ENCODE results near the gene CPVL. TPM values are rescaled to one million over a fixed set of nuclear protein-coding genes. Genes with fewer than 3 reads are reported as not detected.

The CPVL gene
- total RNA-seq, 4 donors from 2014 or later: 8.0 to 28.5 (median 11.3) TPM

- H3K27me3 ChIP-seq: no peaks in the 10 kb centered on the region
- H3K27ac ChIP-seq (replicated peaks in 1 of 4): no peak overlapping the region
- H3K4me3 ChIP-seq: no peak overlapping the region
- intact Hi-C loops (cut with DNase I): no loop called here
- peak; percentile 29 for DNase-seq (ENCODE audit: extremely low spot score)
- no peaks in the 10 kb centered on the region for H3K36me3 ChIP-seq
- no peak for TF ChIP-seq POLR2AphosphoS5 (IDR thresholded peaks at IDR 0.05)
- 95% methylated on average over 3 of the region's 3 CpGs for WGBS
- H3K9me3 ChIP-seq: peaks cover 0 to 35% (median 23%) of the 10 kb centered on the region in 4 donors
- no peaks in the 10 kb centered on the region for H3K4me1 ChIP-seq
Observed at GRCh38 chr7:28973591-28973990, 172.7 kb downstream of the CPVL start.

- no peak overlapping the region for H3K27ac ChIP-seq (replicated peaks in 1 of 4)
- TF ChIP-seq POLR2A (IDR thresholded peaks at IDR 0.05; ENCODE audit: low read depth) (no peak), POLR2AphosphoS5 (IDR thresholded peaks at IDR 0.05) (no peak), CTCF (IDR thresholded peaks at IDR 0.05) (no peak), EP300 (IDR thresholded peaks at IDR 0.05) (no peak)
- WGBS: 88% methylated on average over 2 of the region's 2 CpGs
- intact Hi-C loops (cut with DNase I): no loop called here
- H3K4me3 ChIP-seq: no peak overlapping the region
- H3K4me1 ChIP-seq: no peaks in the 10 kb centered on the region
- DNase-seq (ENCODE audit: extremely low spot score): peak; percentile 90
- no peaks in the 10 kb centered on the region for H3K9me3 ChIP-seq
- no peaks in the 10 kb centered on the region for H3K27me3 ChIP-seq
- H3K36me3 ChIP-seq: no peaks in the 10 kb centered on the region
Observed at GRCh38 chr7:28964056-28964455, 182.3 kb downstream of the CPVL start.

GRCh38 chr7:28961972-28962371, 184.4 kb downstream of the CPVL start:
- TF ChIP-seq POLR2AphosphoS5 (IDR thresholded peaks at IDR 0.05) (no peak), CTCF (IDR thresholded peaks at IDR 0.05) (no peak)
- peak; percentile 75 for DNase-seq (ENCODE audit: extremely low spot score)
- H3K36me3 ChIP-seq: no peaks in the 10 kb centered on the region
- H3K27ac ChIP-seq (replicated peaks in 1 of 4): no peak overlapping the region
- peaks cover 13 to 20% (median 20%) of the 10 kb centered on the region in 4 donors for H3K4me1 ChIP-seq
- H3K27me3 ChIP-seq: peaks cover 0 to 11% (median 5%) of the 10 kb centered on the region in 4 donors
- no peaks in the 10 kb centered on the region for H3K9me3 ChIP-seq
- 100% methylated on average over 1 of the region's 5 CpGs for WGBS
- no peak overlapping the region for H3K4me3 ChIP-seq
- intact Hi-C loops (cut with DNase I): no loop called here

- Histone ChIP-seq H3K4me3 (no peak overlapping the region), H3K27me3 (peaks cover 14 to 28% (median 21%) of the 10 kb centered on the region in 4 donors), H3K36me3 (no peaks in the 10 kb centered on the region), H3K9me3 (no peaks in the 10 kb centered on the region), H3K27ac (replicated peaks in 1 of 4) (no peak overlapping the region), H3K4me1 (peaks cover 29 to 37% (median 37%) of the 10 kb centered on the region in 4 donors)
- TF ChIP-seq CTCF (IDR thresholded peaks at IDR 0.05): no peak
- no peak for TF ChIP-seq POLR2AphosphoS5 (IDR thresholded peaks at IDR 0.05)
- no peak for TF ChIP-seq POLR2A (IDR thresholded peaks at IDR 0.05; ENCODE audit: low read depth)
- TF ChIP-seq EP300 (IDR thresholded peaks at IDR 0.05): no peak
- intact Hi-C loops (cut with DNase I): no loop called here
- DNase-seq (ENCODE audit: extremely low spot score): peak; percentile 79
- WGBS: 93% methylated on average over 7 of the region's 7 CpGs
Observed at GRCh38 chr7:28960071-28960840, 186.1 kb downstream of the CPVL start.

- peak; percentile 70 for DNase-seq (ENCODE audit: extremely low spot score)
- Histone ChIP-seq H3K9me3 (no peaks in the 10 kb centered on the region), H3K27me3 (peaks cover 14 to 40% (median 26%) of the 10 kb centered on the region in 4 donors), H3K4me3 (peak overlapping the region; percentile 49 to 69 (median 58)), H3K36me3 (no peaks in the 10 kb centered on the region), H3K27ac (replicated peaks in 1 of 4) (peak overlapping the region; percentile 57 to 73 (median 61)), H3K4me1 (peaks cover 29 to 40% (median 37%) of the 10 kb centered on the region in 4 donors)
- intact Hi-C loops (cut with DNase I): loop anchor here (10.0 kb wide), 1 partner anchor 146 kb away; no protein-coding TSS in a partner anchor
- WGBS: 77% methylated on average over 6 of the region's 6 CpGs
- TF ChIP-seq CTCF (IDR thresholded peaks at IDR 0.05): no peak
- TF ChIP-seq EP300 (IDR thresholded peaks at IDR 0.05): no peak
- TF ChIP-seq POLR2A (IDR thresholded peaks at IDR 0.05; ENCODE audit: low read depth): no peak
- no peak for TF ChIP-seq POLR2AphosphoS5 (IDR thresholded peaks at IDR 0.05)
Observed at GRCh38 chr7:28958980-28959347, 187.4 kb downstream of the CPVL start.
